Measurements from ENCODE around the gene OPN1MW2. TPM values are rescaled to one million over a fixed set of nuclear protein-coding genes. Genes with fewer than 3 reads are reported as not detected.
"Not testable (repeated sequence)": the region's sequence is repeated elsewhere in the genome, so short reads cannot be mapped to it uniquely, and the experiment has no call there.

The OPN1MW2 gene
- not detected for total RNA-seq

DNA sequence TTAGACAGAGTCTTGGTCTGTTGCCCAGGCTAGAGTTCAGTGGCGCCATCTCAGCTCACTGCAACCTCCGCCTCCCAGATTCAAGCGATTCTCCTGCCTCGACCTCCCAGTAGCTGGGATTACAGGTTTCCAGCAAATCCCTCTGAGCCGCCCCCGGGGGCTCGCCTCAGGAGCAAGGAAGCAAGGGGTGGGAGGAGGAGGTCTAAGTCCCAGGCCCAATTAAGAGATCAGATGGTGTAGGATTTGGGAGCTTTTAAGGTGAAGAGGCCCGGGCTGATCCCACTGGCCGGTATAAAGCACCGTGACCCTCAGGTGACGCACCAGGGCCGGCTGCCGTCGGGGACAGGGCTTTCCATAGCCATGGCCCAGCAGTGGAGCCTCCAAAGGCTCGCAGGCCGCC is at the start of gene OPN1MW2:
Gene OPN1MW2 (plus strand): TSS at position 301 of the 400 bp plus-strand sequence. CDS start 60 bp downstream, at position 361.
- H3K36me3 ChIP-seq; intact Hi-C loops (cut with DNase I): not testable (repeated sequence)

DNA sequence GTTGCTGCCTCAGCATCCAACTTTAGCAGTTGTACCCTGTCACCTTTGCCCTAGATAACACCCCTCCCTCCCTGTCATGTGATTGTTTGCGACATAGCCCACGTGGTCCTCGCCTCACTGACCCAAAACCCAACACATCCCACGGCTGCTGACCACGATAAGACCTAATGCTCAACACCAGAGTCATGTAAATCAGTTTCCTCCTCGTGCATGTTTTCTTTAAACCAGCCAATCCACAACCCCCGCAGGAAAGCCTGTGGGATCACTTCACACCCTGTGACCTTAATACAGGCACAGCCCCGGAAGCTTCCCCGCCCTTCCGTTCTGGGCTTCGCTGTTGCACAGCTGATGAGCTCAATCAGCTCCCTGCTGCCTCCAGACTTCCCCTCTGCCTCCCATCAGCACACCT is 47.0 kb upstream of the OPN1MW2 start:
- intact Hi-C loops (cut with DNase I); DNase-seq (ENCODE audit: extremely low spot score in 2 of 2); H3K4me3 ChIP-seq; H3K27ac ChIP-seq; H3K4me1 ChIP-seq; H3K36me3 ChIP-seq; H3K9me3 ChIP-seq; H3K27me3 ChIP-seq: not testable (repeated sequence)

More for the DNA sequence above, at the start of gene OPN1MW2:
- H3K27me3 ChIP-seq; DNase-seq (ENCODE audit: extremely low spot score in 2 of 2); H3K4me3 ChIP-seq; H3K9me3 ChIP-seq; H3K27ac ChIP-seq; H3K4me1 ChIP-seq: not testable (repeated sequence)

DNA sequence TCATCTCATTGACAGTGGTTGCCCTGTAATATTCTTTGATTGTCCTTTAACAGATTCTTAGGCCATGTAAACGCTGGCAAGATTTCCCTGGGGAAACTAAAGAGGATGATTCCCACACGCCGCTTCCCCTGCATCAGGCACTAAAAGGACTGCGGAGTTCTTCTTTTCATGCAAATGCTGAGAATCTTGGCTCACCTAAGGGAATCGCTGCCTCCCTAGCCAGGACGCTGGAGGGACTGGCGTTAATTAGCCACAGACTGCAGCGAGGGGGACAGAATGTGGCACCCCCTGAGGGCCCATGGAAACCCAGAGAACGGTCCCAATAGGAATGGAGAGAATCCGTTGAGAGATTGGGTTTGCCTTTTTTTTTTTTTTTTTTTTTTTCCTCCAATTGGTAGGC is 45.2 kb upstream of the OPN1MW2 start:
- H3K27ac ChIP-seq; H3K36me3 ChIP-seq; intact Hi-C loops (cut with DNase I); H3K27me3 ChIP-seq; H3K4me1 ChIP-seq; H3K4me3 ChIP-seq; DNase-seq (ENCODE audit: extremely low spot score in 2 of 2); H3K9me3 ChIP-seq: not testable (repeated sequence)

DNA sequence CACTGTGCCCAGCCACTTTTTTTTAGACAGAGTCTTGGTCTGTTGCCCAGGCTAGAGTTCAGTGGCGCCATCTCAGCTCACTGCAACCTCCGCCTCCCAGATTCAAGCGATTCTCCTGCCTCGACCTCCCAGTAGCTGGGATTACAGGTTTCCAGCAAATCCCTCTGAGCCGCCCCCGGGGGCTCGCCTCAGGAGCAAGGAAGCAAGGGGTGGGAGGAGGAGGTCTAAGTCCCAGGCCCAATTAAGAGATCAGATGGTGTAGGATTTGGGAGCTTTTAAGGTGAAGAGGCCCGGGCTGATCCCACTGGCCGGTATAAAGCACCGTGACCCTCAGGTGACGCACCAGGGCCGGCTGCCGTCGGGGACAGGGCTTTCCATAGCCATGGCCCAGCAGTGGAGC is 37.3 kb upstream of the OPN1MW2 start, which contains the start of gene OPN1MW:
Gene OPN1MW (plus strand): TSS at position 301 of the 400 bp plus-strand sequence. CDS start 82 bp downstream, at position 383.
- H3K9me3 ChIP-seq; H3K27me3 ChIP-seq; H3K4me1 ChIP-seq; H3K27ac ChIP-seq; H3K36me3 ChIP-seq; intact Hi-C loops (cut with DNase I); H3K4me3 ChIP-seq; DNase-seq (ENCODE audit: extremely low spot score in 2 of 2): not testable (repeated sequence)

DNA sequence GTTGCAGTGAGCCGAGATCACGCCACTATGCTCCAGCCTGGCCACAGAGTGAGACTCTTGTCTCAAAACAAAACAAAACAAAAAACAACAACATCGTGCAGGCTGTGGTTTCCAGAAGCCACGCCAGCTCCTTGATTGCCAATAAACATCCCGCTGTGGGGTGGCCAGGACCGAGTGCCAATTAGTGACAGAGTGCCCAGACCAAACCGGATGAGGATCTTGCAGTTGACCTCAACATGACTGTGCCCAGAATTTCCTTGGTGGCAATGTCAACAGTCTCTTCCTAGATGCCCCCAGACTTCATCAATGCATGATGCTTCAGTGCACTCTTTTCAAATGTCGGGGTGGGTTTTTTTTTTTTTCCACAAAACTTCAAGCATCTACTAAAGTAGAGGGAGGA is 35.8 kb upstream of the OPN1MW2 start:
- H3K27me3 ChIP-seq; H3K4me3 ChIP-seq; DNase-seq (ENCODE audit: extremely low spot score in 2 of 2); H3K9me3 ChIP-seq; H3K4me1 ChIP-seq; H3K36me3 ChIP-seq; H3K27ac ChIP-seq; intact Hi-C loops (cut with DNase I): not testable (repeated sequence)

DNA sequence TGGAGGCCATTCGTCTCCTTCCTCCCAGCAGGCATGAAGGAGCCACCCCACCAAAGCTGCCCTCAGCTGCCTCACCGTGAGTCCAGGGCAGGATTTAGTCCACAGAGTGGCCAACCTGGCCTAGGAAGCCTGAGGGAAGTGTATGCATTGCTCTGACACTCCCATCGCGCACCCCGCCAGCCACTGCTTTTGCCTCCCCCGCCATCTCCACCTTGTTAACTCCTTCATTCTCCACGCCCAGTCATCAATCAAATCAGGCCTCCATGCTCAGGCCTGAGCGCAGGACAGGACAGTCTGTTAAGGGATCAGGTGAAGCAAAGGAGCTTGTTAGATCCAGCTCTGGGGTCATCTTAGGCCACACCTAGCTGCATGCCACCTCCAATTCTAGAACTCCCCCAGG is 26.7 kb upstream of the OPN1MW2 start:
- H3K4me3 ChIP-seq; H3K4me1 ChIP-seq; H3K9me3 ChIP-seq; H3K27ac ChIP-seq; DNase-seq (ENCODE audit: extremely low spot score in 2 of 2); H3K36me3 ChIP-seq; intact Hi-C loops (cut with DNase I); H3K27me3 ChIP-seq: not testable (repeated sequence)

DNA sequence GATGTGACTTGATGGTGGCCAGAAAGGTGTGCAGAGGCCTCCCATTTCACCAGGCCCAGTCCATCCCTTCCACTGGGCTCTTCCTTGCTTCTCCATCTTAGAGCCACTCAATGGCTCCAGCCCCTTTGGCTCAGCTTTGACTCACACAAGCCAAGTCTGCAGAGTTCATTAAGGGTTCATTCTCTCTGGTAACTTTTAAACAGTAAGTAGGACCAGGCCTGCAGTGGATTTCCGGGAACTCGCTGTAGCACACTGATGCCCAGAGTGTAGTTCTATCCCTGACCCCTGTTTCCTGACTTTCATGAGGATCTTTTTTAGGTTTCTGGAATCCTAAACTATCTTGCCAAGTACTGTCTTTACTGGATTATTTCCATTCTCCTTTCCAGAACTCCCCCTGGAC is 25.2 kb upstream of the OPN1MW2 start:
- not testable (repeated sequence) for H3K36me3 ChIP-seq; DNase-seq (ENCODE audit: extremely low spot score in 2 of 2); H3K4me3 ChIP-seq

DNA sequence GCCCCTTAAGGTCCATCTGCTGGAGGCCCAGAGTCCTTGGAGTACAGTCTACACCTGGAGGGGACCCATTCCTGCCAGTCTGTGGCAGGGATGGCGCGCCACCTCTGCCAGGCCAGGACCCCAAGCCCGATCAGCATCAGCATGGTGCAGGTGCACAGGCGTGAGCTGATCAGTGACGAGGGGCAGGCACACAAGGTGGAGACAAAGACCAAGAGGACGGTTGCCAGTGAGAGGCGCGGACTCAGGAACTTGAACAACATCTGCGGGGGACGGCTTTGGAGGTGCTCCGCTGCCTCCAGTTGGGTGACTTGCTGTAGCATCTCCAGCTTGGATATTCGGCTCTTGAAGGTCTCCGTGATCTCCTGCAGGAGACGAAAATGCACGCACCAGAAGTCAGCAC is 23.1 kb upstream of the OPN1MW2 start:
- DNase-seq (ENCODE audit: extremely low spot score in 2 of 2); H3K27me3 ChIP-seq; H3K4me1 ChIP-seq; intact Hi-C loops (cut with DNase I); H3K9me3 ChIP-seq; H3K27ac ChIP-seq; H3K4me3 ChIP-seq; H3K36me3 ChIP-seq: not testable (repeated sequence)

More for the DNA sequence above, 25.2 kb upstream of the OPN1MW2 start:
- H3K9me3 ChIP-seq; H3K27ac ChIP-seq; H3K27me3 ChIP-seq; intact Hi-C loops (cut with DNase I); H3K4me1 ChIP-seq: not testable (repeated sequence)

DNA sequence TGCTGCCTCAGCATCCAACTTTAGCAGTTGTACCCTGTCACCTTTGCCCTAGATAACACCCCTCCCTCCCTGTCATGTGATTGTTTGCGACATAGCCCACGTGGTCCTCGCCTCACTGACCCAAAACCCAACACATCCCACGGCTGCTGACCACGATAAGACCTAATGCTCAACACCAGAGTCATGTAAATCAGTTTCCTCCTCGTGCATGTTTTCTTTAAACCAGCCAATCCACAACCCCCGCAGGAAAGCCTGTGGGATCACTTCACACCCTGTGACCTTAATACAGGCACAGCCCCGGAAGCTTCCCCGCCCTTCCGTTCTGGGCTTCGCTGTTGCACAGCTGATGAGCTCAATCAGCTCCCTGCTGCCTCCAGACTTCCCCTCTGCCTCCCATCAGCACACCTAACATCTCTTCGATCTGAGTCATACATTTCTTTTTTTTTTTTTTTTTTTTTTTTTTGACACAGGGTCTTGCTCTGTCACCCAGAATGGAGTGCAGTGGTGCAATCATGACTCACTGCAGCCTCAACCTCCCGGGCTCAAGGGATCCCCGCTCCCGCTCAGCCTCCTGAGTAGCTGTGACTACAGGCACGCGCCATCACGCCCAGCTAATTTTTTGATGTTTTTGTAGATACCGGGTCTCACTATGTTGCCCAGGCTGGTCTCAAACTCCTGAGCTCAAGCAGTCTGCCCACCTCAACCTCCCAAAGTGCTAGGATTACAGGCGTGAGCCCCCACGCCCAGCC is 9.7 kb upstream of the OPN1MW2 start:
- H3K9me3 ChIP-seq; intact Hi-C loops (cut with DNase I); H3K27me3 ChIP-seq; H3K36me3 ChIP-seq; H3K27ac ChIP-seq; H3K4me3 ChIP-seq; DNase-seq (ENCODE audit: extremely low spot score in 2 of 2); H3K4me1 ChIP-seq: not testable (repeated sequence)

DNA sequence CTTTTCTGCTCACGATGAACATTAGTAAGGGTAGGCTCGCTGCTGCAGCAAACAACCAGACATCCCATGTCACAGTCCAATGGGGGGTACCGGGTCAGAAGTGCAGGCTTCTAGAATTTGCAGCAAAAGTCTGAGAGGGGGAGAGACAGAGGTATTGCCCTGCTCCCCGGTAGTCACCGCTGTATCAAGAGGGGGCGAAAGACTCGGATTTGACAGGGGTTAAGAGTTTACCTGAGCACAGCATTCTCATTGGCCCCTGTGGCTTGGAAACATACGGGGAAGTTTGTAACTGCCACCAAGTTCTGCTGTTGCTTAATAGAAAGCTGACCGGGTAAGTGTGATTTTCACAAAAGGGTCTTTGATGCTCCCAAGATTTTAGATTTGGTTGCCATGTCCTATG is 8.5 kb upstream of the OPN1MW2 start:
- H3K27ac ChIP-seq; intact Hi-C loops (cut with DNase I); H3K9me3 ChIP-seq; H3K36me3 ChIP-seq; DNase-seq (ENCODE audit: extremely low spot score in 2 of 2); H3K4me3 ChIP-seq; H3K27me3 ChIP-seq; H3K4me1 ChIP-seq: not testable (repeated sequence)

DNA sequence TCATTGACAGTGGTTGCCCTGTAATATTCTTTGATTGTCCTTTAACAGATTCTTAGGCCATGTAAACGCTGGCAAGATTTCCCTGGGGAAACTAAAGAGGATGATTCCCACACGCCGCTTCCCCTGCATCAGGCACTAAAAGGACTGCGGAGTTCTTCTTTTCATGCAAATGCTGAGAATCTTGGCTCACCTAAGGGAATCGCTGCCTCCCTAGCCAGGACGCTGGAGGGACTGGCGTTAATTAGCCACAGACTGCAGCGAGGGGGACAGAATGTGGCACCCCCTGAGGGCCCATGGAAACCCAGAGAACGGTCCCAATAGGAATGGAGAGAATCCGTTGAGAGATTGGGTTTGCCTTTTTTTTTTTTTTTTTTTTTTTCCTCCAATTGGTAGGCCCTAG is 8.1 kb upstream of the OPN1MW2 start:
- H3K4me1 ChIP-seq; H3K36me3 ChIP-seq; DNase-seq (ENCODE audit: extremely low spot score in 2 of 2); intact Hi-C loops (cut with DNase I); H3K9me3 ChIP-seq; H3K27me3 ChIP-seq; H3K4me3 ChIP-seq; H3K27ac ChIP-seq: not testable (repeated sequence)

DNA sequence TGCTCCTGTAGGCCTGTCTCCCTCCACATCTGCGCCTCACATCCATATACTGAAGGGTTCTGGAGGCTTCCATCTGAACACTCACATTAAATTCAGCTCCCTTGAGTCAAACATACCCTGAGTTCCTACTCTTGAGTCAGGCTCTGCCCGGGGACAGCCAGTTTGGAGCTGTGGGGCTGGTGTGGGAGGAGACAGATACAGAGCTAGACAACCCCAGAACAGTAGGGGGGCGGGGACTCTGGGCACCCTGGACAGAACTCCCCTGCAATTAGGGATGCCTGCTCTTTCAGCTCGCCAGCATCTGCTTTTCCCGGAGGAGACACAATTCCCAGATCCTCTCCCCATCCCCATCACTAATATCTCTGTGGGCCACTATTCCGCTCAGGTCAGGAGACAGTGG is 5.7 kb downstream of the OPN1MW2 start:
- H3K9me3 ChIP-seq; H3K4me3 ChIP-seq; H3K36me3 ChIP-seq; intact Hi-C loops (cut with DNase I); H3K27me3 ChIP-seq; H3K4me1 ChIP-seq; DNase-seq (ENCODE audit: extremely low spot score in 2 of 2); H3K27ac ChIP-seq: not testable (repeated sequence)

DNA sequence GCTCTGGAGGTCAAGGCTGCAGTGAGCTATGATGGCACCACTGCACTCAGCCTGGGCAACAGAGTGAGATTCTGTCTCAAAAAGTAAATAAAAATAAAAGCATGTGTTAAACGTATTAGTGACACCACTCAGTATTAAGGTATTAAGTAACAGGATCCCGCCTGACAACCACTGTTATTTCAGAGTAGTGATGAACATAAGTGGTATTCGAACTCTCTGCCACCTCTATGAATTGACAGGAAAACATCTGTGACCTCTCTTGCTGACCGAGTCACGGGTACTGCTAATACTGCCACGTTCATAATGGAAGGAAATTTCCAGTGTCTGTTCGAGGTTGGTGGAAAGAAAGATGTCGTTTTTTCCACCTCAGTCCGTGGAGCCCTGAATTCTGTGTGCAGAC is 7.2 kb downstream of the OPN1MW2 start:
- H3K27ac ChIP-seq; DNase-seq (ENCODE audit: extremely low spot score in 2 of 2); intact Hi-C loops (cut with DNase I): not testable (repeated sequence)

DNA sequence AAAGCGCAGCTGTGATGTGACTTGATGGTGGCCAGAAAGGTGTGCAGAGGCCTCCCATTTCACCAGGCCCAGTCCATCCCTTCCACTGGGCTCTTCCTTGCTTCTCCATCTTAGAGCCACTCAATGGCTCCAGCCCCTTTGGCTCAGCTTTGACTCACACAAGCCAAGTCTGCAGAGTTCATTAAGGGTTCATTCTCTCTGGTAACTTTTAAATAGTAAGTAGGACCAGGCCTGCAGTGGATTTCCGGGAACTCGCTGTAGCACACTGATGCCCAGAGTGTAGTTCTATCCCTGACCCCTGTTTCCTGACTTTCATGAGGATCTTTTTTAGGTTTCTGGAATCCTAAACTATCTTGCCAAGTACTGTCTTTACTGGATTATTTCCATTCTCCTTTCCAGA is 11.9 kb downstream of the OPN1MW2 start:
- H3K36me3 ChIP-seq; intact Hi-C loops (cut with DNase I); H3K9me3 ChIP-seq; H3K27me3 ChIP-seq; H3K27ac ChIP-seq; H3K4me1 ChIP-seq; DNase-seq (ENCODE audit: extremely low spot score in 2 of 2); H3K4me3 ChIP-seq: not testable (repeated sequence)

More for the DNA sequence above, 7.2 kb downstream of the OPN1MW2 start:
- H3K27me3 ChIP-seq, H3K4me1 ChIP-seq, H3K36me3 ChIP-seq, H3K9me3 ChIP-seq, H3K4me3 ChIP-seq: not testable (repeated sequence)
